ENCODE data around the gene VSTM2L.
A peak's percentile ranks its signal among the peaks of the same experiment; 100 is the strongest.

VSTM2L gene

GRCh38 chr20:37901240-37901639, 1.7 kb upstream of the VSTM2L start:
- no peak for DNase-seq (ENCODE audit: low spot score)

- peak; percentile 69 for DNase-seq (ENCODE audit: low spot score)
Measured at GRCh38 chr20:37901654-37902503, 1.0 kb upstream of the VSTM2L start.

GRCh38 chr20:37903317-37904007, 535 bp downstream of the VSTM2L start:
- no peak for DNase-seq (ENCODE audit: low spot score)

GRCh38 chr20:37904008-37904642, 1.2 kb downstream of the VSTM2L start:
- no peak for DNase-seq (ENCODE audit: low spot score)

- DNase-seq (ENCODE audit: low spot score), result no peak
Measured at GRCh38 chr20:37904845-37905373, 2.0 kb downstream of the VSTM2L start.

- no peak for DNase-seq (ENCODE audit: low spot score)
Measured at GRCh38 chr20:37905671-37906613, 3.0 kb downstream of the VSTM2L start.

- DNase-seq (ENCODE audit: low spot score), result no peak
Measured at GRCh38 chr20:37907330-37907676, 4.4 kb downstream of the VSTM2L start.

- DNase-seq (ENCODE audit: low spot score), result no peak
Measured at GRCh38 chr20:37907677-37908401, 4.9 kb downstream of the VSTM2L start.

GRCh38 chr20:37911261-37911660, 8.3 kb downstream of the VSTM2L start:
- no peak for DNase-seq (ENCODE audit: low spot score)

- DNase-seq (ENCODE audit: low spot score), result peak; percentile 21
Measured at GRCh38 chr20:37911838-37912281, 8.9 kb downstream of the VSTM2L start.

GRCh38 chr20:37912874-37913273, 9.9 kb downstream of the VSTM2L start:
- DNase-seq (ENCODE audit: low spot score), result no peak

- DNase-seq (ENCODE audit: low spot score), result no peak
Measured at GRCh38 chr20:37913567-37914366, 10.8 kb downstream of the VSTM2L start.

- no peak for DNase-seq (ENCODE audit: low spot score)
Measured at GRCh38 chr20:37914367-37914671, 11.4 kb downstream of the VSTM2L start.

- no peak for DNase-seq (ENCODE audit: low spot score)
Measured at GRCh38 chr20:37914672-37915433, 11.9 kb downstream of the VSTM2L start.

GRCh38 chr20:37915434-37915787, 12.5 kb downstream of the VSTM2L start:
- no peak for DNase-seq (ENCODE audit: low spot score)

GRCh38 chr20:37915800-37916570, 13.1 kb downstream of the VSTM2L start:
- no peak for DNase-seq (ENCODE audit: low spot score)

- DNase-seq (ENCODE audit: low spot score), result no peak
Measured at GRCh38 chr20:37917461-37917860, 14.5 kb downstream of the VSTM2L start.

GRCh38 chr20:37918035-37918434, 15.1 kb downstream of the VSTM2L start:
- DNase-seq (ENCODE audit: low spot score), result no peak

Data from SW480 (cell line).